GM12878 (cell line): ENCODE results near the gene OTUD6A.
A peak's percentile ranks its signal among the peaks of the same experiment; 100 is the strongest.

ENCODE experiments used
- CHD4 ChIP-seq: fragments of 200-600 bp; sonication (generic); IDR thresholded peaks from 2 replicates; pipeline ENCODE4 v1.6.1; 2016; ENCODE audit warnings: mild to moderate bottlenecking
- ETV6 ChIP-seq, 2 experiments: fragments of 450-650 bp in 1 of 2; IDR thresholded peaks in 1 of 2; conservative IDR thresholded peaks in 1 of 2; 2 replicates each; pipeline ENCODE4 v1.6.1; 2014; ENCODE audit warnings: antibody characterized with exemption in 1 of 2, borderline replicate concordance in 1 of 2, low read depth in 1 of 2, mild to moderate bottlenecking in 1 of 2, moderate library complexity in 1 of 2
- RCOR1 ChIP-seq: conservative IDR thresholded peaks from 2 replicates; pipeline ENCODE4 v1.6.1; 2012; ENCODE audit warnings: low read depth, low read length, improper control_type of control experiment
- SRF ChIP-seq, 2 experiments: IDR thresholded peaks; 2 replicates each; pipeline ENCODE4 v1.6.1; 2011; ENCODE audit warnings: low read depth in 2 of 2, low read length in 2 of 2, mild to moderate bottlenecking in 1 of 2, moderate library complexity in 1 of 2
- YY1 ChIP-seq: IDR thresholded peaks from 2 replicates; pipeline ENCODE4 v1.6.1; 2011; ENCODE audit warnings: low read depth, mild to moderate bottlenecking, low read length
- ZNF24 ChIP-seq: fragments of 450-650 bp; IDR thresholded peaks from 2 replicates; pipeline ENCODE4 v1.6.1; 2017; ENCODE audit warnings: antibody characterized with exemption, mild to moderate bottlenecking
- TF ChIP-seq, protein P1 (sequence below), 3 experiments: IDR thresholded peaks in 2 of 3; conservative IDR thresholded peaks in 1 of 3; 2 replicates each; pipeline ENCODE4 v1.5.1; 2011; ENCODE audit warnings: low read depth in 3 of 3, low read length in 3 of 3, mild to moderate bottlenecking in 3 of 3, control low read depth in 2 of 3, moderate library complexity in 2 of 3, inconsistent platforms in 1 of 3, mixed read lengths in 1 of 3; ENCODE audit not compliant: control insufficient read depth in 2 of 3, insufficient read depth in 1 of 3; ENCODE audit errors: extremely low read depth in 1 of 3
- TF ChIP-seq, protein P2 (sequence below): IDR thresholded peaks from 2 replicates; pipeline ENCODE4 v1.6.1; 2012; ENCODE audit warnings: low read length, inconsistent platforms

DNA sequence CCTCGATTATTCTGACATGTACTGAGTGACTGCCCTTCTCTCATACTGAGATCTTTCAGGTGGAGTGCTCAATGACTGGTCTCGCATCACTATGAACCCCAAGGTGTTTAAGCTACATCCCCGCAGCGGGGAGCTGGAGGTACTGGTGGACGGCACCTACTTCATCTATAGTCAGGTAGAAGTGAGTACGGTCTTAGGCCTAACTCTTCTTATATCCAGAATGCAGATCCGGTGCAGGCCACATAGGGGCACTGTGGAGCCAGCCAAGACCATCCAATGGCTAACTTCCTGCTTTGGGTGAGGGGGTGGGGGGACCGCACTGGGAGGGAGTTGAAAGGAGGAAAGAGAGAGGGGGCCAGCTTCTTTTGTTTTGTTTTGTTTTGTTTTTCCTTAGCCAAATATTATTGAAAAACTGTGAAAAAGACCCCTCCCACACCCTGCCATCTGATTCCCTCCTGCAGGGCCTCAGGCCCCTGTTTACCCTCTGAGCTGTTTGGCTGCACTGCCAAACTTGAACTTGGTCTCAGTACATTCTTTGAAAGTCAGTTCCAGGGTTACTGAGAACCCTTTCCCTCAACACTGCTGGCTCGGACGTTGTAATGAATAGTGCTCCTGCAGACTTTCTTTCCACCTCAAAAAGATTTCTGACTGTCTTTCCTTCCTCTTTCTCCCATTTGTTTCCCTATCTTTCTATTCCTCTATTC is 28.8 kb upstream of the OTUD6A start:
- TF ChIP-seq, protein P1, sequence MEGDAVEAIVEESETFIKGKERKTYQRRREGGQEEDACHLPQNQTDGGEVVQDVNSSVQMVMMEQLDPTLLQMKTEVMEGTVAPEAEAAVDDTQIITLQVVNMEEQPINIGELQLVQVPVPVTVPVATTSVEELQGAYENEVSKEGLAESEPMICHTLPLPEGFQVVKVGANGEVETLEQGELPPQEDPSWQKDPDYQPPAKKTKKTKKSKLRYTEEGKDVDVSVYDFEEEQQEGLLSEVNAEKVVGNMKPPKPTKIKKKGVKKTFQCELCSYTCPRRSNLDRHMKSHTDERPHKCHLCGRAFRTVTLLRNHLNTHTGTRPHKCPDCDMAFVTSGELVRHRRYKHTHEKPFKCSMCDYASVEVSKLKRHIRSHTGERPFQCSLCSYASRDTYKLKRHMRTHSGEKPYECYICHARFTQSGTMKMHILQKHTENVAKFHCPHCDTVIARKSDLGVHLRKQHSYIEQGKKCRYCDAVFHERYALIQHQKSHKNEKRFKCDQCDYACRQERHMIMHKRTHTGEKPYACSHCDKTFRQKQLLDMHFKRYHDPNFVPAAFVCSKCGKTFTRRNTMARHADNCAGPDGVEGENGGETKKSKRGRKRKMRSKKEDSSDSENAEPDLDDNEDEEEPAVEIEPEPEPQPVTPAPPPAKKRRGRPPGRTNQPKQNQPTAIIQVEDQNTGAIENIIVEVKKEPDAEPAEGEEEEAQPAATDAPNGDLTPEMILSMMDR (IDR thresholded peaks at IDR 0.05 in 2 of 3, conservative IDR thresholded peaks at IDR 0.05 in 1 of 3; ENCODE audit: control insufficient read depth in 2 of 3, extremely low read depth in 1 of 3, insufficient read depth in 1 of 3, low read depth in 3 of 3, low read length in 3 of 3), result peak; percentile 51 to 70 (median 63)
- no peak for TF ChIP-seq ZNF24
- no peak for TF ChIP-seq RCOR1
- TF ChIP-seq YY1, result peak; percentile 53; the same call in 1 of the 2 replicates
- no peak for TF ChIP-seq ETV6 (conservative IDR thresholded peaks at IDR 0.05 in 1 of 2, IDR thresholded peaks at IDR 0.05 in 1 of 2; ENCODE audit: borderline replicate concordance in 1 of 2, low read depth in 1 of 2)
- no peak for TF ChIP-seq CHD4
- no peak for TF ChIP-seq SRF (IDR thresholded peaks at IDR 0.05; ENCODE audit: low read depth in 2 of 2, low read length in 2 of 2)
- TF ChIP-seq, protein P2, sequence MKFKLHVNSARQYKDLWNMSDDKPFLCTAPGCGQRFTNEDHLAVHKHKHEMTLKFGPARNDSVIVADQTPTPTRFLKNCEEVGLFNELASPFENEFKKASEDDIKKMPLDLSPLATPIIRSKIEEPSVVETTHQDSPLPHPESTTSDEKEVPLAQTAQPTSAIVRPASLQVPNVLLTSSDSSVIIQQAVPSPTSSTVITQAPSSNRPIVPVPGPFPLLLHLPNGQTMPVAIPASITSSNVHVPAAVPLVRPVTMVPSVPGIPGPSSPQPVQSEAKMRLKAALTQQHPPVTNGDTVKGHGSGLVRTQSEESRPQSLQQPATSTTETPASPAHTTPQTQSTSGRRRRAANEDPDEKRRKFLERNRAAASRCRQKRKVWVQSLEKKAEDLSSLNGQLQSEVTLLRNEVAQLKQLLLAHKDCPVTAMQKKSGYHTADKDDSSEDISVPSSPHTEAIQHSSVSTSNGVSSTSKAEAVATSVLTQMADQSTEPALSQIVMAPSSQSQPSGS, result no peak
